SK-N-SH (cell line): Measurements from ENCODE around the gene USP32.

Experiments used
- CTCF ChIP-seq: fragments of 200-600 bp; sonication (generic); IDR thresholded peaks from 2 replicates; pipeline ENCODE4 v1.6.1; 2017; ENCODE audit warnings: antibody characterized with exemption, mild to moderate bottlenecking, moderate library complexity
- MEF2A ChIP-seq: IDR thresholded peaks from 2 replicates; pipeline ENCODE4 v1.4.0; 2012; ENCODE audit warnings: low read depth, borderline replicate concordance
- NFIC ChIP-seq: IDR thresholded peaks from 2 replicates; pipeline ENCODE4 v1.4.0; 2012; ENCODE audit warnings: borderline replicate concordance
- POLR2AphosphoS5 ChIP-seq: IDR thresholded peaks from 2 replicates; pipeline ENCODE4 v1.6.1; 2012; ENCODE audit warnings: low read depth, low read length
- RCOR1 ChIP-seq: fragments of 150-350 bp; IDR thresholded peaks from 2 replicates; pipeline ENCODE4 v1.6.1; 2017; ENCODE audit warnings: antibody characterized with exemption, low read length
- RFX5 ChIP-seq: IDR thresholded peaks from 2 replicates; pipeline ENCODE4 v1.6.1; 2012; ENCODE audit warnings: mild to moderate bottlenecking, improper control_type of control experiment, low read length
- SMC3 ChIP-seq: IDR thresholded peaks from 2 replicates; pipeline ENCODE4 v1.6.1; 2012; ENCODE audit warnings: low read depth, low read length, improper control_type of control experiment
- USF2 ChIP-seq: fragments of 150-350 bp; IDR thresholded peaks from 2 replicates; pipeline ENCODE4 v1.6.1; 2017; ENCODE audit warnings: antibody characterized with exemption, low read length, low read depth, borderline replicate concordance
- YY1 ChIP-seq: IDR thresholded peaks from 2 replicates; pipeline ENCODE4 v1.4.0; 2012; ENCODE audit warnings: low read depth, mild to moderate bottlenecking
- ZBTB33 ChIP-seq: IDR thresholded peaks from 2 replicates; pipeline ENCODE4 v1.4.0; 2012; ENCODE audit warnings: low read depth, borderline replicate concordance

- TF ChIP-seq POLR2AphosphoS5 = no peak
- TF ChIP-seq CTCF = no peak
- TF ChIP-seq MEF2A = no peak
- no peak for TF ChIP-seq YY1
- no peak for TF ChIP-seq USF2
- no peak for TF ChIP-seq ZBTB33
- TF ChIP-seq RCOR1 = no peak
- TF ChIP-seq NFIC = no peak
- no peak for TF ChIP-seq RFX5
- TF ChIP-seq SMC3 = no peak
Observed at GRCh38 chr17:60439501-60439900, 47.6 kb upstream of the USP32 start.
